ENCODE data around the gene HIPK4. TPM values are rescaled to one million over a fixed set of nuclear protein-coding genes. Genes with fewer than 3 reads are reported as not detected.

Gene HIPK4
- not detected in 2 replicates for total RNA-seq (2011; cell fraction: chromatin; rRNA removed; ENCODE audit: low replicate concordance)
- total RNA-seq (2011; cell fraction: nucleolus; rRNA removed): 0.13 TPM in 1 of 2 replicates, not detected in the other
- total RNA-seq (2011; cell fraction: nucleoplasm; rRNA removed): 0.31 TPM in 1 of 2 replicates, not detected in the other
- total RNA-seq (2014; rRNA removed) (0.08 TPM in 1 of 2 replicates, not detected in the other), total RNA-seq (2014; rRNA removed; fragmentation: Illumina TruSeq; extraction: Trizol) (not detected in 2 replicates), total RNA-seq (2015; rRNA removed; fragmentation: Illumina TruSeq; extraction: Trizol) (not detected in 2 replicates), total RNA-seq (2021) (0.07 and 0.09 TPM in 2 replicates), polyA plus RNA-seq (2011; rRNA removed) (0.06 TPM in 1 of 2 replicates, not detected in the other), polyA plus RNA-seq (2014; fragmentation: Illumina TruSeq; extraction: Trizol) (not detected in 2 replicates), polyA plus RNA-seq (2014; fragmentation: Nextera tagmentation; extraction: Ambion mirVana) (not detected), polyA plus RNA-seq (2014; rRNA removed) (0.05 TPM in 1 of 2 replicates, not detected in the other), polyA minus RNA-seq (2011; rRNA and poly(A)+ RNA removed) (not detected in 2 replicates), Bru-seq, nascent RNA (percentile 16 among the genes with signal in this experiment), BruChase-seq, experiment 1, labeled RNA remaining after a 2-hour chase (percentile 19 among the genes with signal in this experiment), BruChase-seq, experiment 2, labeled RNA remaining after a 6-hour chase (percentile 18 among the genes with signal in this experiment)
- 0.06 TPM in 2 replicates for polyA plus RNA-seq (2011; cell fraction: cytosol; rRNA removed)
- 0.10 TPM in 1 of 2 replicates, not detected in the other for polyA plus RNA-seq (2011; cell fraction: nucleus; rRNA removed)
- polyA plus RNA-seq (2012): 0.08 and 0.10 TPM in 2 replicates
- polyA minus RNA-seq (2011; cell fraction: cytosol; rRNA and poly(A)+ RNA removed): not detected in 2 replicates
- polyA minus RNA-seq (2011; cell fraction: nucleus; rRNA and poly(A)+ RNA removed): not detected in 2 replicates
- long read RNA-seq, experiment 1: 0 reads
- long read RNA-seq, experiment 2: 0 reads
- long read RNA-seq, experiment 3: 0 reads

- Histone ChIP-seq H3K4me1 (replicated peaks in 1 of 2; ENCODE audit: control insufficient read depth in 2 of 2, insufficient read depth in 2 of 2, low read length in 2 of 2) (peaks cover 6 to 30% of the 10 kb centered on the region in 2 experiments; a peak in 3 of 5 replicates), H3K27me3 (ENCODE audit: control insufficient read depth in 2 of 2, insufficient read depth in 2 of 2, low read length in 2 of 2) (peaks cover 0 to 15% of the 10 kb centered on the region in 2 experiments; a peak in 3 of 5 replicates), H3K9me3 (replicated peaks; ENCODE audit: control insufficient read depth, insufficient read depth, low read depth, low read length) (no peaks in the 10 kb centered on the region), H3K9ac (ENCODE audit: insufficient read depth in 1 of 2, low read depth in 2 of 2, low read length in 2 of 2) (peak within 1 kb of the TSS in 1 of 2 experiments; percentile 52; a peak in 2 of 4 replicates), H3K4me2 (ENCODE audit: insufficient read depth, low read length) (no peak within 1 kb of the TSS), H4K20me1 (replicated peaks; ENCODE audit: control insufficient read depth, insufficient read depth, low read length) (no peaks in the 10 kb centered on the region), H3K79me2 (ENCODE audit: control insufficient read depth, insufficient read depth, low read length) (no peaks in the 10 kb centered on the region), H3K36me3 (ENCODE audit: control insufficient read depth, insufficient read depth, low read length) (no peaks in the 10 kb centered on the region), H2AFZ (ENCODE audit: low read depth, low read length) (no peak within 1 kb of the TSS), H3K27ac (ENCODE audit: extremely low read depth, low read depth, low read length) (no peak within 1 kb of the TSS), H3K4me3 (no peak within 1 kb of the TSS), H3K9me1 (ENCODE audit: control insufficient read depth, insufficient read depth, low read length) (no peaks in the 10 kb centered on the region)
- BruUV-seq (replicated peaks): no TSS peak
- ChIA-PET POLR2A (no interaction called here), CTCF (ENCODE audit: low intra/inter-chr PET ratio) (no interaction called here)
- intact Hi-C loops (cut with micrococcal nuclease): no loop called here
- DNase-seq (ENCODE audit: extremely low read depth in 1 of 4, low spot score in 3 of 4) (no peak), FAIRE-seq (no peak), ATAC-seq (no peak)
- in situ Hi-C loops (cut with MboI): no loop called here
- WGBS (ENCODE audit: insufficient coverage, low coverage, missing lambda C conversion rate): 54% methylated on average over 10 of the region's 10 CpGs
- TF ChIP-seq BRD4 (IDR thresholded peaks at IDR 0.05) (no peak), RBM17 (IDR thresholded peaks at IDR 0.05; ENCODE audit: borderline replicate concordance, low read depth, low read length) (no peak), ZNF507 (tag; conservative IDR thresholded peaks at IDR 0.05) (no peak), ZNF318 (IDR thresholded peaks at IDR 0.05; ENCODE audit: borderline replicate concordance in 1 of 2, low read depth in 1 of 2) (no peak), CHAMP1 (IDR thresholded peaks at IDR 0.05) (no peak), TRIM24 (IDR thresholded peaks at IDR 0.05) (no peak), SMARCA4 (IDR thresholded peaks at IDR 0.05) (no peak), SETDB1 (IDR thresholded peaks at IDR 0.05; ENCODE audit: low read length) (no peak)
Measured at GRCh38 chr19:40390084-40390742, at the start of gene HIPK4. HIPK4 (minus strand) TSS chr19:40390181; CDS start chr19:40389902, 279 bp downstream.

Measured in K562 (cell line).